ENCODE data around the gene BMP6. TPM values are rescaled to one million over a fixed set of nuclear protein-coding genes. Genes with fewer than 3 reads are reported as not detected.

The BMP6 gene
- polyA plus RNA-seq, 1 donor from 2014 or later, result 2.4 TPM

DNA sequence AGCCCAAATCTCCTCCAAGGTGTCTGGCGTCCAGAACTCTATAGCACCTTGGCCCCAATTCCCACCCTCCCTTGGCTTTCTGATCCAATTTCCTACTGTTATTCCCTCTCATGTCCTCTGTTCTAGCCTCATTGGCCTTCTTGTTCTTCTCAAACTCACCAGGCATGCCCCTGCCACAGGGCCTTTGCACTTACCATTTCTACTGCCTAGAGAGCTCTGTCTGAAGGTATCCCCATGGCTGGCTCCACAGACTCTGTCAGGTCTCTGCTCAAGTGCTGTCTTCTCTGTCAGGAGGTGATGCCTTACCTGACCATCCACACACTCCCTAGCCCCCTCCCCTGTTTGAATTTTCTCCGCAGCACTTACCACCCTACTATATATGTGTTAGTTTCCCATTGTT is 5.6 kb upstream of the BMP6 start:
- H3K36me3 ChIP-seq (ENCODE audit: insufficient read depth, low read length), result no peaks in the 10 kb centered on the region
- no peak overlapping the region for H3K9ac ChIP-seq (ENCODE audit: low read length)
- H3K9me3 ChIP-seq (ENCODE audit: low read length), result no peaks in the 10 kb centered on the region
- no peak overlapping the region for H2AFZ ChIP-seq (ENCODE audit: low read depth, low read length)
- no peaks in the 10 kb centered on the region for H4K20me1 ChIP-seq (ENCODE audit: insufficient read depth)
- no peak overlapping the region for H3K4me2 ChIP-seq (ENCODE audit: low read length)
- no peaks in the 10 kb centered on the region for H3F3A ChIP-seq (ENCODE audit: insufficient read depth, low read length, poor library complexity, severe bottlenecking)
- no peak overlapping the region for H3K27ac ChIP-seq (ENCODE audit: low read length)
- H3K4me3 ChIP-seq (ENCODE audit: low read length), result no peak overlapping the region
- TF ChIP-seq, protein P1, sequence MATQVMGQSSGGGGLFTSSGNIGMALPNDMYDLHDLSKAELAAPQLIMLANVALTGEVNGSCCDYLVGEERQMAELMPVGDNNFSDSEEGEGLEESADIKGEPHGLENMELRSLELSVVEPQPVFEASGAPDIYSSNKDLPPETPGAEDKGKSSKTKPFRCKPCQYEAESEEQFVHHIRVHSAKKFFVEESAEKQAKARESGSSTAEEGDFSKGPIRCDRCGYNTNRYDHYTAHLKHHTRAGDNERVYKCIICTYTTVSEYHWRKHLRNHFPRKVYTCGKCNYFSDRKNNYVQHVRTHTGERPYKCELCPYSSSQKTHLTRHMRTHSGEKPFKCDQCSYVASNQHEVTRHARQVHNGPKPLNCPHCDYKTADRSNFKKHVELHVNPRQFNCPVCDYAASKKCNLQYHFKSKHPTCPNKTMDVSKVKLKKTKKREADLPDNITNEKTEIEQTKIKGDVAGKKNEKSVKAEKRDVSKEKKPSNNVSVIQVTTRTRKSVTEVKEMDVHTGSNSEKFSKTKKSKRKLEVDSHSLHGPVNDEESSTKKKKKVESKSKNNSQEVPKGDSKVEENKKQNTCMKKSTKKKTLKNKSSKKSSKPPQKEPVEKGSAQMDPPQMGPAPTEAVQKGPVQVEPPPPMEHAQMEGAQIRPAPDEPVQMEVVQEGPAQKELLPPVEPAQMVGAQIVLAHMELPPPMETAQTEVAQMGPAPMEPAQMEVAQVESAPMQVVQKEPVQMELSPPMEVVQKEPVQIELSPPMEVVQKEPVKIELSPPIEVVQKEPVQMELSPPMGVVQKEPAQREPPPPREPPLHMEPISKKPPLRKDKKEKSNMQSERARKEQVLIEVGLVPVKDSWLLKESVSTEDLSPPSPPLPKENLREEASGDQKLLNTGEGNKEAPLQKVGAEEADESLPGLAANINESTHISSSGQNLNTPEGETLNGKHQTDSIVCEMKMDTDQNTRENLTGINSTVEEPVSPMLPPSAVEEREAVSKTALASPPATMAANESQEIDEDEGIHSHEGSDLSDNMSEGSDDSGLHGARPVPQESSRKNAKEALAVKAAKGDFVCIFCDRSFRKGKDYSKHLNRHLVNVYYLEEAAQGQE (IDR thresholded peaks at IDR 0.05; ENCODE audit: borderline replicate concordance), result no peak
- TF ChIP-seq MXI1 (conservative IDR thresholded peaks at IDR 0.05; ENCODE audit: poor library complexity, severe bottlenecking), result no peak
- no peak for TF ChIP-seq EZH2 (IDR thresholded peaks at IDR 0.05; ENCODE audit: borderline replicate concordance, insufficient read depth, low read length, poor library complexity, severe bottlenecking)
- TF ChIP-seq EP300 (conservative IDR thresholded peaks at IDR 0.05; ENCODE audit: poor library complexity, severe bottlenecking), result no peak
- TF ChIP-seq TAF1 (IDR thresholded peaks at IDR 0.05; ENCODE audit: low read depth), result no peak
- TF ChIP-seq SMC3 (conservative IDR thresholded peaks at IDR 0.05; ENCODE audit: poor library complexity), result no peak
- TF ChIP-seq, protein P2, sequence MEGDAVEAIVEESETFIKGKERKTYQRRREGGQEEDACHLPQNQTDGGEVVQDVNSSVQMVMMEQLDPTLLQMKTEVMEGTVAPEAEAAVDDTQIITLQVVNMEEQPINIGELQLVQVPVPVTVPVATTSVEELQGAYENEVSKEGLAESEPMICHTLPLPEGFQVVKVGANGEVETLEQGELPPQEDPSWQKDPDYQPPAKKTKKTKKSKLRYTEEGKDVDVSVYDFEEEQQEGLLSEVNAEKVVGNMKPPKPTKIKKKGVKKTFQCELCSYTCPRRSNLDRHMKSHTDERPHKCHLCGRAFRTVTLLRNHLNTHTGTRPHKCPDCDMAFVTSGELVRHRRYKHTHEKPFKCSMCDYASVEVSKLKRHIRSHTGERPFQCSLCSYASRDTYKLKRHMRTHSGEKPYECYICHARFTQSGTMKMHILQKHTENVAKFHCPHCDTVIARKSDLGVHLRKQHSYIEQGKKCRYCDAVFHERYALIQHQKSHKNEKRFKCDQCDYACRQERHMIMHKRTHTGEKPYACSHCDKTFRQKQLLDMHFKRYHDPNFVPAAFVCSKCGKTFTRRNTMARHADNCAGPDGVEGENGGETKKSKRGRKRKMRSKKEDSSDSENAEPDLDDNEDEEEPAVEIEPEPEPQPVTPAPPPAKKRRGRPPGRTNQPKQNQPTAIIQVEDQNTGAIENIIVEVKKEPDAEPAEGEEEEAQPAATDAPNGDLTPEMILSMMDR (IDR thresholded peaks at IDR 0.05; ENCODE audit: poor library complexity, severe bottlenecking), result no peak
- no peak for TF ChIP-seq RAD21 (conservative IDR thresholded peaks at IDR 0.05)
- no peak for TF ChIP-seq POLR2AphosphoS5 (IDR thresholded peaks at IDR 0.05)
- H3K27me3 ChIP-seq (ENCODE audit: insufficient read depth, low read depth, low read length), result peaks cover 20% of the 10 kb centered on the region
- no peaks in the 10 kb centered on the region for H3K9me2 ChIP-seq (ENCODE audit: insufficient read depth, low read length)
- H3K79me2 ChIP-seq (replicated peaks; ENCODE audit: insufficient read depth, low read length), result no peaks in the 10 kb centered on the region

DNA sequence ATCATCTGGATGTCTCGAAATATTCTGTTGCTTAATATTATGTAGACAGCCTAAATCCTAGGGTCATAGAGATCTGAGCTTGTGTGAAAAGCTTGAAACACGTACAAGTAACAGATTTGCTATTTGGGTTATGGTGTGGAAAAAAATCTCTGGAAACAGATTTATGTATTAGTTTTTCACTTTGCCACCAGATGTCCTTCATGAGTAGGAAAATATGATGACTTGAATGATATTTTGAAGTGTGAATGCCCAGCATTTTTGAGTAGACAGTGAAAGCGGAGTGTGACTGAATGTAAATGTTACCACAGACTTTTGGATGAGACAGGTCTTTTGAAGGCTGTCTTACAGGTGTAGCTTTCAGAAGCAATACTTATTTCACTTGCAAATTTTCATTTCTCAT is 4.2 kb upstream of the BMP6 start:
- Histone ChIP-seq H3K9ac (ENCODE audit: low read length) (no peak overlapping the region), H3K4me2 (ENCODE audit: low read length) (no peak overlapping the region), H3K27ac (ENCODE audit: low read length) (no peak overlapping the region), H3K9me3 (ENCODE audit: low read length) (no peaks in the 10 kb centered on the region), H3K36me3 (ENCODE audit: insufficient read depth, low read length) (no peaks in the 10 kb centered on the region), H3F3A (ENCODE audit: insufficient read depth, low read length, poor library complexity, severe bottlenecking) (no peaks in the 10 kb centered on the region), H3K4me3 (ENCODE audit: low read length) (no peak overlapping the region), H3K9me2 (ENCODE audit: insufficient read depth, low read length) (no peaks in the 10 kb centered on the region), H3K27me3 (ENCODE audit: insufficient read depth, low read depth, low read length) (peaks cover 33% of the 10 kb centered on the region), H4K20me1 (ENCODE audit: insufficient read depth) (no peaks in the 10 kb centered on the region), H3K79me2 (replicated peaks; ENCODE audit: insufficient read depth, low read length) (no peaks in the 10 kb centered on the region), H2AFZ (ENCODE audit: low read depth, low read length) (no peak overlapping the region)
- TF ChIP-seq EP300 (conservative IDR thresholded peaks at IDR 0.05; ENCODE audit: poor library complexity, severe bottlenecking) (no peak), MXI1 (conservative IDR thresholded peaks at IDR 0.05; ENCODE audit: poor library complexity, severe bottlenecking) (no peak), EZH2 (IDR thresholded peaks at IDR 0.05; ENCODE audit: borderline replicate concordance, insufficient read depth, low read length, poor library complexity, severe bottlenecking) (no peak), RAD21 (conservative IDR thresholded peaks at IDR 0.05) (peak; percentile 78), POLR2AphosphoS5 (IDR thresholded peaks at IDR 0.05) (no peak), SMC3 (conservative IDR thresholded peaks at IDR 0.05; ENCODE audit: poor library complexity) (peak; percentile 86), TAF1 (IDR thresholded peaks at IDR 0.05; ENCODE audit: low read depth) (no peak)
- TF ChIP-seq, protein P1 (IDR thresholded peaks at IDR 0.05; ENCODE audit: borderline replicate concordance), result no peak
- TF ChIP-seq, protein P2 (IDR thresholded peaks at IDR 0.05; ENCODE audit: poor library complexity, severe bottlenecking), result peak; percentile 75

Data from neural cell (in vitro differentiated cells).